Keratinocyte (primary cell): Measurements from ENCODE around the gene ARHGEF25. TPM values are rescaled to one million over a fixed set of nuclear protein-coding genes. Genes with fewer than 3 reads are reported as not detected.
"Not testable (repeated sequence)": the region's sequence is repeated elsewhere in the genome, so short reads cannot be mapped to it uniquely, and the experiment has no call there.

Source experiments
- DNase-seq: peaks from one replicate; pipeline ENCODE4 v3.0.0-alpha.2; 2011; ENCODE audit warnings: low read depth, missing footprints, low spot score
- FAIRE-seq: peaks from 2 replicates; lab custom pipeline; 2011; peaks lifted over from hg19 to GRCh38; lab: Jason Lieb, UNC
- H2AFZ ChIP-seq: 2 replicates; pipeline ENCODE4 v1.6.0; 2012; ENCODE audit warnings: low read length, control low read depth, inconsistent platforms; ENCODE audit not compliant: control insufficient read depth
- H3K27ac ChIP-seq: 2 replicates; pipeline ENCODE4 v1.5.1; 2011; ENCODE audit warnings: low read length; ENCODE audit not compliant: control insufficient read depth, insufficient read depth
- H3K27me3 ChIP-seq: 3 replicates; pipeline ENCODE4 v1.6.0; 2011; ENCODE audit warnings: low read length; ENCODE audit not compliant: control insufficient read depth, insufficient read depth; ENCODE audit errors: extremely low read depth
- H3K36me3 ChIP-seq, 2 experiments: 2 replicates in 1 of 2; 3 replicates in 1 of 2; pipeline ENCODE4 v1.5.1; 2011; ENCODE audit warnings: low read length in 2 of 2, mild to moderate bottlenecking in 1 of 2; ENCODE audit not compliant: control insufficient read depth in 2 of 2, insufficient read depth in 2 of 2; ENCODE audit errors: extremely low read depth in 1 of 2
- H3K4me1 ChIP-seq: 3 replicates; pipeline ENCODE4 v1.5.1; 2011; ENCODE audit warnings: low read length; ENCODE audit not compliant: control insufficient read depth, insufficient read depth; ENCODE audit errors: extremely low read depth
- H3K4me2 ChIP-seq: 3 replicates; pipeline ENCODE4 v1.6.0; 2011; ENCODE audit warnings: low read depth, low read length; ENCODE audit not compliant: control insufficient read depth, insufficient read depth; ENCODE audit errors: extremely low read depth
- H3K4me3 ChIP-seq, 3 experiments: fragments of 200-600 bp in 1 of 3; sonication (generic) in 1 of 3; 2 replicates in 2 of 3; 3 replicates in 1 of 3; pipeline ENCODE4 v1.5.1; 2011 to 2016; ENCODE audit warnings: low read length in 3 of 3, mild to moderate bottlenecking in 3 of 3, control low read depth in 2 of 3, inconsistent platforms in 1 of 3, low read depth in 1 of 3, mixed read lengths in 1 of 3, mixed run types in 1 of 3, moderate library complexity in 1 of 3; ENCODE audit not compliant: control insufficient read depth in 2 of 3, insufficient read depth in 2 of 3; ENCODE audit errors: extremely low read depth in 1 of 3
- H3K79me2 ChIP-seq: 2 replicates; pipeline ENCODE4 v1.6.0; 2012; ENCODE audit warnings: low read length; ENCODE audit not compliant: control insufficient read depth, insufficient read depth
- H3K9ac ChIP-seq: 3 replicates; pipeline ENCODE4 v1.6.0; 2011; ENCODE audit warnings: low read length; ENCODE audit not compliant: control insufficient read depth, insufficient read depth; ENCODE audit errors: extremely low read depth
- H3K9me1 ChIP-seq: 3 replicates; pipeline ENCODE4 v1.6.0; 2011; ENCODE audit warnings: low read length; ENCODE audit not compliant: control insufficient read depth, insufficient read depth; ENCODE audit errors: extremely low read depth
- H3K9me3 ChIP-seq: 2 replicates; pipeline ENCODE4 v1.5.1; 2012; ENCODE audit warnings: low read depth, low read length; ENCODE audit not compliant: control insufficient read depth
- H4K20me1 ChIP-seq: 3 replicates; pipeline ENCODE4 v1.6.0; 2011; ENCODE audit warnings: low read length; ENCODE audit not compliant: control insufficient read depth, insufficient read depth; ENCODE audit errors: extremely low read depth
- EZH2 ChIP-seq: IDR thresholded peaks from one replicate; pipeline ENCODE4 v1.6.1; 2012; ENCODE audit warnings: inconsistent platforms, mild to moderate bottlenecking, low read length, moderate library complexity
- dilution Hi-C: fragments of 300-500 bp; cut with MboI; formaldehyde crosslinking; loops from one replicate; pipeline ENCODE4 v1.7.0; 2020; ENCODE audit warnings: low sequenced_read_pairs; ENCODE audit not compliant: extremely low pct_ligation_motif_present
- polyA plus RNA-seq, 5 experiments: library from polyadenylated mRNA; depleted of rRNA in 3 of 5; stranded (reverse) in 3 of 5; stranded (forward) in 1 of 5; unstranded in 1 of 5; fragments of >200 nt; gene quantifications; 1 replicate in 1 of 5; 2 replicates in 3 of 5; 3 replicates in 1 of 5; pipeline versions ENCODE4 v1.2.1 to v1.2.3, GENCODE V29; 2011 to 2012; ENCODE audit warnings: missing spikeins in 2 of 5, low read depth in 1 of 5, low replicate concordance in 1 of 5
- TF ChIP-seq, protein P1 (sequence below), 3 experiments: IDR thresholded peaks in 1 of 3; conservative IDR thresholded peaks in 1 of 3; optimal IDR thresholded peaks in 1 of 3; 2 replicates in 2 of 3; 3 replicates in 1 of 3; pipeline versions ENCODE3 to v1.5.1; 2011; ENCODE audit warnings: low read length in 3 of 3, mild to moderate bottlenecking in 3 of 3, moderate library complexity in 2 of 3, control low read depth in 1 of 3, inconsistent platforms in 1 of 3; ENCODE audit not compliant: insufficient read depth in 2 of 3; ENCODE audit errors: extremely low read depth in 1 of 3

Gene ARHGEF25
- polyA plus RNA-seq, 1 donor (not counting 4 experiments of a cell fraction or from before 2014, with no cell fraction given), result 0.12 TPM

DNA sequence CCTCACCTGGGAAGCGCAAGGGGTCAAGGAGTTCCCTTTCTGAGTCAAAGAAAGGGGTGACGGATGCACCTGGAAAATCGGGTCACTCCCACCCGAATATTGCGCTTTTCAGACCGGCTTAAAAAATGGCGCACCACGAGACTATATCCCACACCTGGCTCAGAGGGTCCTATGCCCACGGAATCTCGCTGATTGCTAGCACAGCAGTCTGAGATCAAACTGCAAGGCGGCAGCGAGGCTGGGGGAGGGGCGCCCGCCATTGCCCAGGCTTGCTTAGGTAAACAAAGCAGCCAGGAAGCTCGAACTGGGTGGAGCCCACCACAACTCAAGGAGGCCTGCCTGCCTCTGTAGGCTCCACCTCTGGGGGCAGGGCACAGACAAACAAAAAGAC is 35.4 kb downstream of the ARHGEF25 start:
- H3K4me2 ChIP-seq, H3K9me3 ChIP-seq, H3K4me3 ChIP-seq, H3K27me3 ChIP-seq, H3K9me1 ChIP-seq, H4K20me1 ChIP-seq, DNase-seq, H3K9ac ChIP-seq, H2AFZ ChIP-seq, H3K79me2 ChIP-seq, H3K36me3 ChIP-seq, H3K4me1 ChIP-seq, H3K27ac ChIP-seq, dilution Hi-C loops, FAIRE-seq: not testable (repeated sequence)

DNA sequence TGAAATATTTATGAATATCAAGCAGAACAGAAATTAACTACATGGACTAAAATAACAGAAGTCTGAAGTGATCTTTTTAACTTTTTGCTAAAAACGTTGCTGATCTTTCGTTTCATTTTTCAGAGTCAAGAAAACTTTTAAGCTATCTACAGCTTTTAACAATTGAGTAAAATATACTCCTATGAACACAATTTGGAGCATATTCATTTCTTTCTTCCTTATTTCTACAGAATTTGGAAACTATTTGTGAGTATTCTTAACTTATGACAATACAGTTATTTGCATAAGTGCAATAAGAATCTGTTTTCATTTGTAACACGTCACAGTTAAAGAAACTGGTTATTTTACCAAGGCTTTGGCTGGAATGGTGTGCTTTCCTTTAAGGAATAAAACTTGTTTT is 42.8 kb downstream of the ARHGEF25 start:
- Histone ChIP-seq H3K9me1 (no peaks in the 10 kb centered on the region), H3K27me3 (no peaks in the 10 kb centered on the region), H2AFZ (no peak overlapping the region), H4K20me1 (no peaks in the 10 kb centered on the region), H3K36me3 (no peaks in the 10 kb centered on the region), H3K4me1 (no peaks in the 10 kb centered on the region), H3K4me3 (no peak overlapping the region), H3K27ac (no peak overlapping the region), H3K79me2 (no peaks in the 10 kb centered on the region), H3K9ac (no peak overlapping the region), H3K9me3 (no peaks in the 10 kb centered on the region), H3K4me2 (no peak overlapping the region)
- TF ChIP-seq EZH2, result no peak
- TF ChIP-seq, protein P1, sequence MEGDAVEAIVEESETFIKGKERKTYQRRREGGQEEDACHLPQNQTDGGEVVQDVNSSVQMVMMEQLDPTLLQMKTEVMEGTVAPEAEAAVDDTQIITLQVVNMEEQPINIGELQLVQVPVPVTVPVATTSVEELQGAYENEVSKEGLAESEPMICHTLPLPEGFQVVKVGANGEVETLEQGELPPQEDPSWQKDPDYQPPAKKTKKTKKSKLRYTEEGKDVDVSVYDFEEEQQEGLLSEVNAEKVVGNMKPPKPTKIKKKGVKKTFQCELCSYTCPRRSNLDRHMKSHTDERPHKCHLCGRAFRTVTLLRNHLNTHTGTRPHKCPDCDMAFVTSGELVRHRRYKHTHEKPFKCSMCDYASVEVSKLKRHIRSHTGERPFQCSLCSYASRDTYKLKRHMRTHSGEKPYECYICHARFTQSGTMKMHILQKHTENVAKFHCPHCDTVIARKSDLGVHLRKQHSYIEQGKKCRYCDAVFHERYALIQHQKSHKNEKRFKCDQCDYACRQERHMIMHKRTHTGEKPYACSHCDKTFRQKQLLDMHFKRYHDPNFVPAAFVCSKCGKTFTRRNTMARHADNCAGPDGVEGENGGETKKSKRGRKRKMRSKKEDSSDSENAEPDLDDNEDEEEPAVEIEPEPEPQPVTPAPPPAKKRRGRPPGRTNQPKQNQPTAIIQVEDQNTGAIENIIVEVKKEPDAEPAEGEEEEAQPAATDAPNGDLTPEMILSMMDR (optimal IDR thresholded peaks at IDR 0.05 in 1 of 3, IDR thresholded peaks at IDR 0.05 in 1 of 3, conservative IDR thresholded peaks at IDR 0.05 in 1 of 3; ENCODE audit: extremely low read depth in 1 of 3, insufficient read depth in 2 of 3, low read length in 3 of 3), result no peak
- DNase-seq (no peak), FAIRE-seq (no peak)
- dilution Hi-C loops, result no loop called here

GRCh38 chr12:57655541-57656240 is 44.5 kb downstream of the ARHGEF25 start:
- TF ChIP-seq EZH2, result no peak
- TF ChIP-seq, protein P1 (optimal IDR thresholded peaks at IDR 0.05 in 1 of 3, IDR thresholded peaks at IDR 0.05 in 1 of 3, conservative IDR thresholded peaks at IDR 0.05 in 1 of 3; ENCODE audit: extremely low read depth in 1 of 3, insufficient read depth in 2 of 3, low read length in 3 of 3), result no peak
- no peak overlapping the region for H3K4me3 ChIP-seq

GRCh38 chr12:57656408-57656807 is 45.2 kb downstream of the ARHGEF25 start:
- H4K20me1 ChIP-seq, H3K4me3 ChIP-seq, H3K4me2 ChIP-seq, H3K9ac ChIP-seq, H3K9me1 ChIP-seq, H3K27me3 ChIP-seq, H3K36me3 ChIP-seq, DNase-seq, H3K4me1 ChIP-seq, FAIRE-seq, H3K9me3 ChIP-seq, H3K27ac ChIP-seq, H3K79me2 ChIP-seq, dilution Hi-C loops, H2AFZ ChIP-seq: not testable (repeated sequence)

More at GRCh38 chr12:57655541-57656240, 44.5 kb downstream of the ARHGEF25 start:
- no peak overlapping the region for H3K27ac ChIP-seq
- H3K4me1 ChIP-seq, result no peaks in the 10 kb centered on the region
- H2AFZ ChIP-seq, result no peak overlapping the region
- FAIRE-seq (no peak), DNase-seq (no peak)
- no peaks in the 10 kb centered on the region for H3K9me1 ChIP-seq
- dilution Hi-C loops, result no loop called here
- H3K36me3 ChIP-seq, result no peaks in the 10 kb centered on the region
- no peaks in the 10 kb centered on the region for H4K20me1 ChIP-seq
- H3K9me3 ChIP-seq, result no peaks in the 10 kb centered on the region
- no peak overlapping the region for H3K9ac ChIP-seq
- no peaks in the 10 kb centered on the region for H3K79me2 ChIP-seq
- H3K27me3 ChIP-seq, result no peaks in the 10 kb centered on the region
- H3K4me2 ChIP-seq, result no peak overlapping the region
